Common myeloid progenitor, CD34-positive (primary cell): ENCODE results near the gene VPS11.
A peak's percentile ranks its signal among the peaks of the same experiment; 100 is the strongest.

Source experiments
- CTCF ChIA-PET: fragments of 350-600 bp; sonication (Branson Sonifier 250); formaldehyde crosslinking; loops from one replicate; lab custom pipeline; 2021; ENCODE audit warnings: antibody characterized with exemption; lab: Charles Lee
- POLR2A ChIA-PET: fragments of 350-600 bp; sonication (Branson Sonifier 250); formaldehyde crosslinking; loops from one replicate; lab custom pipeline; 2021; ENCODE audit warnings: antibody characterized with exemption; lab: Charles Lee
- DNase-seq, 3 donors: peaks; one replicate each; pipeline versions ENCODE4 v3.0.0 to v3.0.0-alpha.2; 2013
- H3K27ac ChIP-seq, 2 experiments: 1 replicate in 1 of 2; 2 replicates in 1 of 2; pipeline ENCODE4 v1.7.0; 2013; ENCODE audit warnings: inconsistent platforms in 2 of 2, low read length in 2 of 2, mild to moderate bottlenecking in 2 of 2, low read depth in 1 of 2, moderate library complexity in 1 of 2; ENCODE audit not compliant: severe bottlenecking in 2 of 2, insufficient read depth in 1 of 2, poor library complexity in 1 of 2
- H3K27me3 ChIP-seq, 5 experiments: replicated peaks in 2 of 5; 1 replicate in 3 of 5; 2 replicates in 2 of 5; pipeline versions ENCODE4 v1.6.1 to v1.7.0; 2013; ENCODE audit warnings: low read length in 4 of 5, mild to moderate bottlenecking in 2 of 5, moderate library complexity in 2 of 5, inconsistent platforms in 1 of 5; ENCODE audit not compliant: insufficient read depth in 5 of 5, control insufficient read depth in 4 of 5
- H3K36me3 ChIP-seq, 4 experiments: 1 replicate in 2 of 4; 2 replicates in 2 of 4; pipeline versions ENCODE4 v1.6.1 to v1.7.0; 2013; ENCODE audit warnings: low read length in 3 of 4, control low read depth in 1 of 4, mild to moderate bottlenecking in 1 of 4; ENCODE audit not compliant: control insufficient read depth in 4 of 4, insufficient read depth in 4 of 4
- H3K4me1 ChIP-seq, 4 experiments: 1 replicate in 3 of 4; 2 replicates in 1 of 4; pipeline versions ENCODE4 v1.6.1 to v1.7.1; 2013; ENCODE audit warnings: low read length in 3 of 4, mild to moderate bottlenecking in 3 of 4, control low read depth in 1 of 4, inconsistent platforms in 1 of 4, moderate library complexity in 1 of 4; ENCODE audit not compliant: control insufficient read depth in 4 of 4, insufficient read depth in 4 of 4; ENCODE audit errors: control extremely low read depth in 1 of 4
- H3K4me3 ChIP-seq, 7 experiments: 1 replicate in 4 of 7; 2 replicates in 3 of 7; pipeline versions ENCODE4 v1.5.1 to v1.7.0; 2013; ENCODE audit warnings: mild to moderate bottlenecking in 7 of 7, low read length in 6 of 7, moderate library complexity in 6 of 7, inconsistent platforms in 2 of 7, low read depth in 2 of 7, control low read depth in 1 of 7; ENCODE audit not compliant: insufficient read depth in 4 of 7, control insufficient read depth in 1 of 7; ENCODE audit errors: extremely low read depth in 1 of 7
- H3K9me3 ChIP-seq, 5 experiments: 1 replicate in 4 of 5; 2 replicates in 1 of 5; pipeline versions ENCODE4 v1.6.1 to v1.7.1; 2013; ENCODE audit warnings: low read length in 4 of 5, mild to moderate bottlenecking in 2 of 5, inconsistent platforms in 1 of 5, low read depth in 1 of 5, moderate library complexity in 1 of 5; ENCODE audit not compliant: control insufficient read depth in 4 of 5, insufficient read depth in 2 of 5; ENCODE audit errors: control extremely low read depth in 1 of 5
- WGBS: methylation state at CpG from one replicate; pipeline ENCODE4 v1.1.5; 2013; ENCODE audit not compliant: insufficient coverage; 5-methylcytosine and 5-hydroxymethylcytosine counted together

VPS11 gene

DNA sequence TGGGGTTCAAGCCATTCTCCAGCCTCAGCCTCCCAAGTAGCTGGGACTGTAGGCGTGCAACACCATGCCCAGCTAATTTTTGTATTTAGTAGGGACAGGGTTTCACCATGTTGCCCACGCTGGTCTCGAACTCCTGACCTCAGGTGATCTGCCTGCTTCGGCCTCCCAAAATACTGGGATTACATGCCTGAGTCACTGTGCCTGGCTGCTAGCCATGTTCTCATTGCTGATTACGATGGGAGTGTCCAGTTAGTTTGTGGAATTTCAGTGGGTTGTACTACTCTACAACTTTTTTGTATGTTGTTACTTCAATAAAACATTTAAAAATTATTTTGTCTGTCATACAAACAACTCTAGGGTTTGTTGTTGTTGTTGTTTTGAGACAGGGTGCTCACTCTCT lies 4.8 kb upstream of the VPS11 start:
- CTCF ChIA-PET, result interaction anchor here (2.1 kb wide), 1 partner anchor 40 kb away, joined by 5 read pairs; no protein-coding TSS in a partner anchor
- H3K9me3 ChIP-seq, result no peaks in the 10 kb centered on the region
- no peak for DNase-seq
- peaks cover 2 to 25% (median 18%) of the 10 kb centered on the region in 4 experiments for H3K4me1 ChIP-seq
- WGBS, result 100% methylated on average over 2 of the region's 5 CpGs
- H3K27ac ChIP-seq, result no peak overlapping the region
- H3K4me3 ChIP-seq, result no peak overlapping the region
- H3K36me3 ChIP-seq, result peaks cover 0 to 3% (median 0%) of the 10 kb centered on the region in 4 experiments
- H3K27me3 ChIP-seq, result no peaks in the 10 kb centered on the region
- POLR2A ChIA-PET, result no interaction called here

DNA sequence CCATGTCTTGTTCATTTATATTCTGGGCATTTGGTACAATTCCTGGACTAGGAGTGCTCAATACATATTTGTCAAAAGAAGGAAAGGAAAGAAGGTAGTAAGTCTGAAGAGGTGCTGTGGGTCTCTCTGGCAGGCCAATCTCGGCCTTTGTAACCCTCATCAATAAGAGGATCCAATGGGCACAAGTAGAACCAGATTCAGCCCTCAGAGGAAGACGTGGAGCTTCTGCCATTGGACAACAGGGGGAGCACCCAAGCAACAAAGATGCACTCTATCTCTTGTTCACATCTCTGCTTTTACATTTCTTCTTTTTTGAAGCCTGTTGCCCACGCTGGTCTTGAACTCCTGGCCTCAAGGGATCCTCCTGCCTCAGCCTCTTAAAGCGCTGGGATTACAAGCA lies 2.2 kb upstream of the VPS11 start:
- H3K4me1 ChIP-seq, result peaks cover 5 to 28% (median 17%) of the 10 kb centered on the region in 4 experiments
- H3K27me3 ChIP-seq, result no peaks in the 10 kb centered on the region
- H3K4me3 ChIP-seq, result no peak overlapping the region
- H3K36me3 ChIP-seq, result peaks cover 4 to 14% (median 7%) of the 10 kb centered on the region in 4 experiments
- CTCF ChIA-PET, result interaction anchor here (0.8 to 3.9 kb wide), 4 partner anchors 9 to 251 kb away, joined by 3 to 20 read pairs (median 4); partner anchors contain the start of gene HYOU1
- POLR2A ChIA-PET, result no interaction called here
- no peaks in the 10 kb centered on the region for H3K9me3 ChIP-seq
- no peak overlapping the region for H3K27ac ChIP-seq
- peak; percentile 43 to 60 (median 55) for DNase-seq
- 89% methylated on average over 3 of the region's 4 CpGs for WGBS

DNA sequence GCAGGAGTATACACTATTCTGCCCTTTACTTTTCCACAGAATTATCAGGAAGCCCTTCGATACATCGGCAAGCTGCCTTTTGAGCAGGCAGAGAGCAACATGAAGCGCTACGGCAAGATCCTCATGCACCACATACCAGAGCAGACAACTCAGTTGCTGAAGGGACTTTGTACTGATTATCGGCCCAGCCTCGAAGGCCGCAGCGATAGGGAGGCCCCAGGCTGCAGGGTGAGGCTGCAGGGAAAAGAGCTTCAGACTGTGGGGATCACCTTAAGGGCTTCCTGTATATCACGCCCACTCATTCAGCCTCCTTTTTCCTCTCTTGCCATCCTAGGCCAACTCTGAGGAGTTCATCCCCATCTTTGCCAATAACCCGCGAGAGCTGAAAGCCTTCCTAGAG lies 10.2 kb downstream of the VPS11 start:
- 98% methylated on average over 7 of the region's 11 CpGs for WGBS
- no peak for DNase-seq
- ChIA-PET CTCF (interaction anchor here (1.1 to 2.5 kb wide), 4 partner anchors 11 to 17 kb away, joined by 3 to 8 read pairs (median 4); a partner anchor contains a TSS), POLR2A (interaction anchor here (0.6 kb wide), 1 partner anchor 1207 kb away, joined by 5 read pairs; no protein-coding TSS in a partner anchor)
- Histone ChIP-seq H3K4me1 (no peaks in the 10 kb centered on the region), H3K27me3 (no peaks in the 10 kb centered on the region), H3K36me3 (peaks cover 26 to 81% (median 58%) of the 10 kb centered on the region in 4 experiments), H3K4me3 (no peak overlapping the region), H3K27ac (no peak overlapping the region), H3K9me3 (no peaks in the 10 kb centered on the region)

DNA sequence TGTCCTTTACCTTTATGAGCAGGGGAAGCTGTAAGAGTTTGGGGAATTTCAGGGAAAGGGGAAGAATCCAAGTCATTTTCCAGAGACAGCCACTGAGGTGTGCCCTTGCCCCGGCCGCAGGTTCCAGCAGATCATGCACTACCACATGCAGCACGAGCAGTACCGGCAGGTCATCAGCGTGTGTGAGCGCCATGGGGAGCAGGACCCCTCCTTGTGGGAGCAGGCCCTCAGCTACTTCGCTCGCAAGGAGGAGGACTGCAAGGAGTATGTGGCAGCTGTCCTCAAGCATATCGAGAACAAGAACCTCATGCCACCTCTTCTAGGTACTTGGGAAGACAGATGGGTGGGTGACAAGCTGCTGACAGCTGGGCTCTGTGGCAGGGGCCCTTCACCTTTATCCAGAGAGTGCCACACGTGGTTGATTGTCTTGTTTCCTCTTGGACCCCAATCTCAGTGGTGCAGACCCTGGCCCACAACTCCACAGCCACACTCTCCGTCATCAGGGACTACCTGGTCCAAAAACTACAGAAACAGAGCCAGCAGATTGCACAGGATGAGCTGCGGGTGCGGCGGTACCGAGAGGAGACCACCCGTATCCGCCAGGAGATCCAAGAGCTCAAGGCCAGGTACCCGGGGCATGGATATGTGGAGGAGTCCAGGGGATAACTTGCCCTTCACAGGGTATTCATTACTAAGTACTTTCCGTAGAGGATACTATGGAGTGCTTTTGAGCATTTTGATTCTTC lies 11.2 kb downstream of the VPS11 start:
- Histone ChIP-seq H3K27me3 (no peaks in the 10 kb centered on the region), H3K4me3 (no peak overlapping the region), H3K36me3 (peaks cover 17 to 71% (median 51%) of the 10 kb centered on the region in 4 experiments), H3K27ac (no peak overlapping the region), H3K4me1 (no peaks in the 10 kb centered on the region), H3K9me3 (no peaks in the 10 kb centered on the region)
- WGBS, result 99% methylated on average over 18 of the region's 19 CpGs
- DNase-seq, result no peak
- POLR2A ChIA-PET, result interaction anchor here (0.6 to 0.8 kb wide), 2 partner anchors 11 to 14 kb away, joined by 4 to 5 read pairs; partner anchors contain the start of gene VPS11
- CTCF ChIA-PET, result interaction anchor here (1.4 to 2.5 kb wide), 4 partner anchors 11 to 16 kb away, joined by 4 to 9 read pairs (median 6); partner anchors contain the start of gene VPS11

DNA sequence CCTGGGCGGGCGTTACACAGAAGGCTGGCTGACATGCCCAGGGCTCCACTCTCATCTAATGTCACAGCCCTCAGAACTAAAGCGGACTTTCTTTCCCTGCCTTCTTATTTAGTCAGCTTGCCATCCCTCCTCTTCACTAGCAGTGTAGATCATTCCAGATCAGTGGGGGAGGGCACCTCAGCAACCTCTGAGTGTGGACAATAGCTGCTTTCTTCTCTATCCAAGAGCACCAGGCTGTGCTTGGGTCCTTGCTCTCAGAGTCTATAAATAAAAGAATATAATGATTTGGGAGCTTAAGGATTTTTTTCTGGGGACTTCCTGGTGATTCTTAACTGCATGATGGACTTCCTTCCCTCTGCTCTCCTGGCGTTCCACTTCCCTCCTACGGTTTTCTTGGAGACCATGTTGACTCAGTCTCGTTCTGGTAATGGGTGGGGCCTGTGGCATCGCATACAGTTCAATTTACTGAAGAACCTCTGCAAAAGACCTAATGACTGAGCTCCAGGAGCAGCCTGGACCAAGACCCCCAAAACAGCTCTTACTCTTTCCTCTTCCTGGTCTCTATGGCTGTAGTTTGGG lies 14.2 kb downstream of the VPS11 start:
- H3K9me3 ChIP-seq, result no peaks in the 10 kb centered on the region
- no peak overlapping the region for H3K4me3 ChIP-seq
- H3K27me3 ChIP-seq, result no peaks in the 10 kb centered on the region
- no peak overlapping the region for H3K27ac ChIP-seq
- H3K36me3 ChIP-seq, result peaks cover 14 to 58% (median 46%) of the 10 kb centered on the region in 4 experiments
- ChIA-PET POLR2A (interaction anchor here (1.5 kb wide), 1 partner anchor 14 kb away, joined by 4 read pairs; the partner anchor contains the start of gene VPS11), CTCF (interaction anchor here (0.5 to 4.9 kb wide), 3 partner anchors 11 to 44 kb away, joined by 3 to 25 read pairs (median 4); a partner anchor contains a TSS)
- no peak for DNase-seq
- WGBS, result 93% methylated on average over 6 of the region's 7 CpGs
- peaks cover 7 to 23% (median 17%) of the 10 kb centered on the region in 4 experiments for H3K4me1 ChIP-seq

DNA sequence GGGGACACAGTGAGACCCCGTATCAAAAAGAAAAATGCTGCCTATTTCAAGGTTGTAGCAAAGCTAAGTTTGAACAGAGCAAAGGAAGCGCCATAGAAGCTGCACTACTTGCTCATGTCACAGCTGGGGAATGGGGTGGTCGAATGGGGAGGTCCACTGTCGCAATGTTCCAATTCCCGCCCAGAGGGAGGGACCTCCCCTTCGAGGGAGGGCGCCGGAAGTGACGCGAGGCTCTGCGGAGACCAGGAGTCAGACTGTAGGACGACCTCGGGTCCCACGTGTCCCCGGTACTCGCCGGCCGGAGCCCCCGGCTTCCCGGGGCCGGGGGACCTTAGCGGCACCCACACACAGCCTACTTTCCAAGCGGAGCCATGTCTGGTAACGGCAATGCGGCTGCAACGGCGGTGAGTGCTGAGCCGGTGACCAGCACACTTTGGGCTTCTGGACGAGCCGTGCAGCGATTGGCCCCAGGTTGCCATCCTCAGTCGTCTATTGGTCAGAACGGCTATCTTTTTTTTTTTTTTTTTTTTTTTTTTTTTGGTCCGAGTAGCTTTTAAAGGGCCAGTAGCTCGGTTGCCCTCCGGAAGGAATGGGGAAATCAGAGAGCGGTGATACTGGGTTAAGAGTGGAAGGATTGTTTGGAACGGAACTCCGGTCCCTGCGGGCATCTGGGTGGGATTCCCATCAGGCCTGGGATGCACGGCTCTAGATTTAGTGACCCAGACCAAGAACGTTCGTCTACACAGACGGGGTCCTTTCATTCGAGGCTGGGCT lies 17.2 kb downstream of the VPS11 start, which contains the start of gene HMBS:
Gene HMBS (plus strand): TSS at position 219 of the 774 bp plus-strand sequence. CDS start 153 bp downstream, at position 372.
- Histone ChIP-seq H3K4me3 (peak within 1 kb of the TSS; percentile 69 to 94 (median 87)), H3K9me3 (no peaks in the 10 kb centered on the region), H3K27ac (peak within 1 kb of the TSS; percentile 46 to 86), H3K4me1 (peaks cover 14 to 44% (median 34%) of the 10 kb centered on the region in 4 experiments), H3K27me3 (no peaks in the 10 kb centered on the region), H3K36me3 (peaks cover 12 to 40% (median 20%) of the 10 kb centered on the region in 4 experiments)
- WGBS, result 0% methylated on average over 35 of the region's 45 CpGs
- ChIA-PET CTCF (interaction anchor here (0.6 to 4.9 kb wide), 9 partner anchors 10 to 135 kb away, joined by 3 to 25 read pairs (median 4); partner anchors contain the start of genes DPAGT1 and VPS11), POLR2A (interaction anchor here (1.3 to 2.1 kb wide), 2 partner anchors 10 to 17 kb away, joined by 5 to 19 read pairs; partner anchors contain the start of gene VPS11)
- DNase-seq, result peak; percentile 95 to 98 (median 98)
